Left lung (tissue), 10 donors: ENCODE results near the gene TMUB1. TPM values are rescaled to one million over a fixed set of nuclear protein-coding genes. Genes with fewer than 3 reads are reported as not detected.

ENCODE experiments used
- ATAC-seq: fragments of 200-7000 bp; cut with Tn5 transposase; one replicate; pipeline ENCODE4 v1.9.1; 2020; ENCODE audit warnings: moderate library complexity
- DNase-seq, 4 donors: peaks; one replicate each; pipeline ENCODE4 v3.0.0-alpha.2; 2013 to 2020
- H3K27ac ChIP-seq, 2 donors: fragments of 200-600 bp; sonication (generic) in 1 of 2; one replicate each; pipeline versions ENCODE4 v1.5.0 to v1.8.0; 2020 to 2021
- H3K27me3 ChIP-seq, 2 donors: fragments of 200-600 bp; sonication (generic) in 1 of 2; one replicate each; pipeline versions ENCODE4 v1.5.0 to v1.8.0; 2020 to 2021
- H3K36me3 ChIP-seq, 2 donors: fragments of 200-600 bp; sonication (generic) in 1 of 2; one replicate each; pipeline versions ENCODE4 v1.5.0 to v1.8.0; 2020 to 2021
- H3K4me1 ChIP-seq, 2 donors: fragments of 200-600 bp; one replicate each; pipeline ENCODE4 v1.8.0; 2021
- H3K4me3 ChIP-seq, 2 donors: fragments of 200-600 bp; sonication (generic) in 1 of 2; one replicate each; pipeline versions ENCODE4 v1.5.0 to v1.8.0; 2020 to 2021; ENCODE audit warnings: mild to moderate bottlenecking in 1 of 2
- H3K9me3 ChIP-seq, 2 donors: fragments of 200-600 bp; sonication (generic) in 1 of 2; one replicate each; pipeline versions ENCODE4 v1.5.0 to v1.8.0; 2020 to 2021
- intact Hi-C, 2 donors: fragments of 100-400 bp; cut with DNase I; formaldehyde crosslinking; loops; one replicate each; pipeline versions ENCODE4 v1.11.2 to v1.14.2; 2022
- polyA plus RNA-seq, 6 donors: library from polyadenylated mRNA; unstranded; fragments of 120-200 nt; gene quantifications; one replicate each; pipeline ENCODE4 v1.2.1, GENCODE V29; 2013; ENCODE audit not compliant: insufficient read length in 6 of 6
- total RNA-seq, 2 donors: library from RNA; stranded (reverse); fragmentation: NEBNext Ultra II Directional; extraction: Animal tissue kit (Norgen Biotek cat#: 25700); gene quantifications; one replicate each; pipeline ENCODE4 v1.2.1, GENCODE V29; 2021
- TF ChIP-seq, protein P1 (sequence below), 2 donors: fragments of 200-600 bp; sonication (generic) in 1 of 2; IDR thresholded peaks; one replicate each; pipeline versions ENCODE4 v1.5.0 to v1.8.0; 2021; ENCODE audit warnings: antibody characterized with exemption in 2 of 2
- donor health status: DM: no; HTN: yes; CAD: no.
- donor health status: DM: no; HTN: no; CAD: no.

The TMUB1 gene
- total and polyA plus RNA-seq, 8 donors, result 21.2 to 49.1 (median 24.5) TPM

DNA sequence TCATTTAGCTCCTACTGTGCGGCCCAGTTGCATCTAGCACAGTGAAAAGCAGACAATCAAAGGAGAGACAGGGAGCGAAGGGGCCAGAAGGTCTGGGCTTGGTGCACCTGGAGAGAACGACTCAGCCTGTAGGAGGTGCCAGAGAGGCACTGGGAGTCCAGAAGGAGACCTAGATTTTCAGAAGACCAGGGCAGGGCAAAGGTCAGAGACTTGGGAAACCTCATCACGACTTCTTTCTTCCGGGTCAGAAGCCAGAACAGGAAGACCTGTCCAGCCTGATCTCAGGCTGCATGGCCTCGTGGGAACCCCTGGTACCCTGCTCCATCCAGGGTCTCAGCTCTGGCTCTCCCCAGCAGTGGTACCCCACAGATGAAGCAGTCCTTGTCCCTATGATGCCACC lies 8.1 kb upstream of the TMUB1 start:
- H3K4me1 ChIP-seq, result peaks cover 26 to 78% of the 10 kb centered on the region in 2 donors
- TF ChIP-seq, protein P1, sequence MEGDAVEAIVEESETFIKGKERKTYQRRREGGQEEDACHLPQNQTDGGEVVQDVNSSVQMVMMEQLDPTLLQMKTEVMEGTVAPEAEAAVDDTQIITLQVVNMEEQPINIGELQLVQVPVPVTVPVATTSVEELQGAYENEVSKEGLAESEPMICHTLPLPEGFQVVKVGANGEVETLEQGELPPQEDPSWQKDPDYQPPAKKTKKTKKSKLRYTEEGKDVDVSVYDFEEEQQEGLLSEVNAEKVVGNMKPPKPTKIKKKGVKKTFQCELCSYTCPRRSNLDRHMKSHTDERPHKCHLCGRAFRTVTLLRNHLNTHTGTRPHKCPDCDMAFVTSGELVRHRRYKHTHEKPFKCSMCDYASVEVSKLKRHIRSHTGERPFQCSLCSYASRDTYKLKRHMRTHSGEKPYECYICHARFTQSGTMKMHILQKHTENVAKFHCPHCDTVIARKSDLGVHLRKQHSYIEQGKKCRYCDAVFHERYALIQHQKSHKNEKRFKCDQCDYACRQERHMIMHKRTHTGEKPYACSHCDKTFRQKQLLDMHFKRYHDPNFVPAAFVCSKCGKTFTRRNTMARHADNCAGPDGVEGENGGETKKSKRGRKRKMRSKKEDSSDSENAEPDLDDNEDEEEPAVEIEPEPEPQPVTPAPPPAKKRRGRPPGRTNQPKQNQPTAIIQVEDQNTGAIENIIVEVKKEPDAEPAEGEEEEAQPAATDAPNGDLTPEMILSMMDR (IDR thresholded peaks at IDR 0.05), result peak; percentile 12 to 40

DNA sequence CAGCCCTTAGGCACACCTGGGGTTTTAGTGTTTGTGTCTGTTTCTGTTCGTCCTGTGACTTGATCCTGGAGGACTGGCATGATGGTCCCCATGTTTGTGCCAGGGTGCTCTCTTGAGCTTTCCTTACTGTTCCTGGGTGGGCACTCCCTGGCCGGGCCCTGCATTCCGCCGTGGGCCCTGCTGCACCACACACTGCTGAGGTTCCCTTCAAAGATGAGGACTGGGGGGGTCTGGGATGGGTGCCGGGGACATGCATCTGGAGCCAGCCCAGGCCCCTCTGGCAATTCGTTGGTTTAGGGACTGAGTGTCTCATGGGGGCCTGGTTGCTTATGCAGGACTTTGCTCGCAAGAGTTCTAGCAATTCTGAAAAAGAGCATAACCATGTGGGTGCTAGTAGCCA lies 7.7 kb upstream of the TMUB1 start:
- Histone ChIP-seq H3K9me3 (no peaks in the 10 kb centered on the region), H3K4me1 (peaks cover 26 to 78% of the 10 kb centered on the region in 2 donors), H3K36me3 (no peaks in the 10 kb centered on the region), H3K27ac (peak overlapping the region in 1 of 2 donors; percentile 33), H3K27me3 (peaks cover 0 to 12% of the 10 kb centered on the region in 2 donors), H3K4me3 (no peak overlapping the region)
- ATAC-seq, result no peak
- TF ChIP-seq, protein P1 (IDR thresholded peaks at IDR 0.05), result no peak
- DNase-seq, result no peak
- intact Hi-C loops, result no loop called here

More for the DNA sequence above, 8.1 kb upstream of the TMUB1 start:
- Histone ChIP-seq H3K9me3 (no peaks in the 10 kb centered on the region), H3K27me3 (peaks cover 0 to 12% of the 10 kb centered on the region in 2 donors), H3K27ac (peak overlapping the region in 1 of 2 donors; percentile 33), H3K36me3 (no peaks in the 10 kb centered on the region), H3K4me3 (no peak overlapping the region)
- ATAC-seq, result no peak
- no peak for DNase-seq
- intact Hi-C loops, result no loop called here

DNA sequence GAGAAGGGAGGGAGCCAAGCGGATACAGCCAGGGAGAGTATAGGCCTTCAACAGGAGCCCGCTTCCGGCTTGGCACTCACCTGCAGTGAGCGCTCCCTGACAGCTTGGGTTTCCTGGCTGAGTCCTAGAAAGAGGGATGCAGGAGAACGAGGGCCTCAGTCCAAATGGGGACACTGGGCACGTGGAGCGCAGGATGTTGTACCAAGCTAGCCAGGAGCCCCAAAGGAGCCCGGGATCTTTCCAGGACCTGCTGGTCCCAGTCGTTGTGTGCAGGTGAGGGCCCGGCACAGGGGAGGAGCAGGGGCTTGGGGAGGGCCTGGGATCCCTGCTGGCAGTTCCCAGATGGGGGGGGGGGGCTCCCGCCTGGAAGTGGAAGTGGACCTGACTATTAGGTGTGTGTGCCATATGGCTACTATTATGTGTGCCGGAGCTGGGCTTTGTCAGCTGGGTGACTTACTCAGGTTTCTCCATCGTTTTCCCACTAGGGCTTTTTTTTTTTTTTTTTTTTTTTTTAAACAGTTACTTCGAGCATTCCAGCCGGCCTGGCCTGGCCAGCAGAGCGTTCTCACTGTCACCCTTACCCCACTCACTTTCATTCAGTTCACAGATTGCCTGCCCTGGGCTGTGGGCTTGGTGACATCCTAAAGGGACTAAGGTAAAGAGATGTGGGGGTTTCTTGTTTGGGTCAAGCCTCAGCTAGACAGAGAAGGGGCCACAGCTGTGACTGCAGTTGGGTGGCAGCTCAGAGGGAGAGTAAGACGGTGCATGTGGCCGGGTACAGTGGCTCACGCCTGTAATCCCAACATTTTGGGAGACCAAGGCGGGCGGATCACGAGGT lies 6.8 kb upstream of the TMUB1 start:
- peak overlapping the region in 1 of 2 donors; percentile 87 for H3K4me3 ChIP-seq
- peaks cover 0 to 12% of the 10 kb centered on the region in 2 donors for H3K27me3 ChIP-seq
- intact Hi-C loops, result no loop called here
- peaks cover 30 to 85% of the 10 kb centered on the region in 2 donors for H3K4me1 ChIP-seq
- TF ChIP-seq, protein P1 (IDR thresholded peaks at IDR 0.05), result no peak
- no peak for ATAC-seq
- peak in 1 of 4 donors; percentile 63 for DNase-seq
- no peaks in the 10 kb centered on the region for H3K9me3 ChIP-seq
- H3K36me3 ChIP-seq, result no peaks in the 10 kb centered on the region
- peak overlapping the region; percentile 88 to 92 for H3K27ac ChIP-seq

DNA sequence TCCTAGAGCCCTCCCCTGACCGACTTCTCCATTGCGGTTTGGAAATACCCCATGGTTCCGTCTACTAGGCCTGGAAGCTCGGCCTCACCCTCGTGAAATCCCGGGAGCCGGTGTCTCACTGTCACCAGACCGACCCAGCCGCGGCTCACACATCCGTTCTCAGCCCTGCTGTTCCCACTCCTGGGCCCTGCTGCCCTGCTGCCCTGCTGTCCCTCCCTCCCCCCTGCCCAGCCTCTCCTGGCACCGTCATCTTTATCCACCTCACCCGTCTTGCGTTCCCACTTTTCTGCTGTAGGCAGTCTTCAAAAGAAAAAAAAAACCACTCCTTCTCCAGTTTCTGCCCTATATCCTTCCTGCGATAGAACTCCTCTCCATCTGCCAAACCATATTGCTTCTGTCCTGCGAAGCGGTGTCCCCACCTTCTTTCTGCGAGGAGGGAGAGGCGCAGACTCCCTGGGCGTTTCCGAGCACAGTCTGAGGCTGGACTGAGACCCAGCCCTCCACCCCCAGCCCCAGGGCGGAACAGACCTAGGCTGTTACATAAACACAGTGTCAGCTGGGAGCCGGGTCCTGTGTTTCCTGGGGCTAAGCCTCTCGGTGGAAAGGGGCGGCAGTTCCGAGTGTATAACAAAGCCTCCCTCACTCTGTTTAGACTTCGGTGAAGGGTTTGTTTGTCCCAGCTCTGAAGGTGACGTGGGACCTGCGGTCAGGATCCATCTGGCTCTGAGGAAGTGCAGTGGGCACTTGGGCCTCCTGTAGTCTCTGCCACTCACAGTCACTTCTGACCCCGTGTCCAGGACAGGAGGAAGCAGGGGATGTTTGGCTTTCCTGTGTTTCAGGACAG lies 5.8 kb upstream of the TMUB1 start:
- TF ChIP-seq, protein P1 (IDR thresholded peaks at IDR 0.05), result no peak
- ATAC-seq, result peak; percentile 43
- DNase-seq, result peak in 3 of 4 donors; percentile 71 to 93 (median 89)

More for the DNA sequence above, 5.8 kb upstream of the TMUB1 start:
- H3K27me3 ChIP-seq, result peaks cover 0 to 12% of the 10 kb centered on the region in 2 donors
- intact Hi-C loops, result no loop called here
- H3K27ac ChIP-seq, result peak overlapping the region; percentile 88 to 92
- H3K4me1 ChIP-seq, result peaks cover 30 to 85% of the 10 kb centered on the region in 2 donors
- no peaks in the 10 kb centered on the region for H3K36me3 ChIP-seq
- H3K4me3 ChIP-seq, result peak overlapping the region; percentile 67 to 87
- H3K9me3 ChIP-seq, result no peaks in the 10 kb centered on the region
